Muscle of arm (tissue), 14 donors: ENCODE measurements around the gene PRPF4. TPM values are rescaled to one million over a fixed set of nuclear protein-coding genes. Genes with fewer than 3 reads are reported as not detected.
"Not testable (repeated sequence)": the region's sequence is repeated elsewhere in the genome, so short reads cannot be mapped to it uniquely, and the experiment has no call there.

Experiments
- DNase-seq: peaks from one replicate; pipeline ENCODE4 v3.0.0-alpha.2; 2013
- long read RNA-seq, 11 donors: transcript quantifications; one replicate each; lab custom pipeline, GENCODE V29; 2026
- polyA plus RNA-seq, 12 donors: library from polyadenylated mRNA; unstranded; fragments of 120-200 nt; gene quantifications; one replicate each; pipeline ENCODE4 v1.2.1, GENCODE V29; 2013; ENCODE audit not compliant: insufficient read length in 12 of 12

Gene PRPF4
- 10 to 100 TPM in 10 of 12 donors, 1 to 10 TPM in 1, not detected in 1; 10.0 to 23.5 (median 20.0) TPM for polyA plus RNA-seq
- long read RNA-seq, donor 1, partial matches to known transcripts: 12 of 15 reads
- long read RNA-seq, donor 1, other reads (novel, unspliced or antisense): 0 of 15 reads
- long read RNA-seq, donor 2, partial matches to known transcripts: 0 of 5 reads
- long read RNA-seq, donor 2, other reads (novel, unspliced or antisense): 0 of 5 reads
- long read RNA-seq, donor 3, partial matches to known transcripts: 0 of 1 reads
- long read RNA-seq, donor 3, other reads (novel, unspliced or antisense): 0 of 1 reads
- long read RNA-seq, donor 4, partial matches to known transcripts: 0 of 1 reads
- long read RNA-seq, donor 4, other reads (novel, unspliced or antisense): 0 of 1 reads
- long read RNA-seq, donor 5: 0 reads
- long read RNA-seq, donor 6, partial matches to known transcripts: 8 of 23 reads
- long read RNA-seq, donor 6, other reads (novel, unspliced or antisense): 12 of 23 reads
- long read RNA-seq, donor 7, partial matches to known transcripts: 0 of 3 reads
- long read RNA-seq, donor 7, other reads (novel, unspliced or antisense): 0 of 3 reads
- long read RNA-seq, donor 8, partial matches to known transcripts: 6 of 8 reads
- long read RNA-seq, donor 8, other reads (novel, unspliced or antisense): 0 of 8 reads
- long read RNA-seq, donor 9: 0 reads
- long read RNA-seq, donor 10, partial matches to known transcripts: 0 of 4 reads
- long read RNA-seq, donor 10, other reads (novel, unspliced or antisense): 0 of 4 reads
- long read RNA-seq, donor 11, partial matches to known transcripts: 0 of 3 reads
- long read RNA-seq, donor 11, other reads (novel, unspliced or antisense): 0 of 3 reads

GRCh38 chr9:113275157-113276131, at the start of gene PRPF4, which contains the start of gene CDC26:
PRPF4 (plus strand) TSS chr9:113275658; CDS start chr9:113275744, 86 bp downstream.
CDC26 (minus strand) TSS chr9:113275572; CDS start chr9:113272507, 3,065 bp downstream.
- DNase-seq: peak; percentile 98

GRCh38 chr9:113227436-113227835, 48.0 kb upstream of the PRPF4 start:
- no peak for DNase-seq

GRCh38 chr9:113228130-113228665, 47.3 kb upstream of the PRPF4 start:
- DNase-seq: no peak

- no peak for DNase-seq
Observed at GRCh38 chr9:113231701-113232100, 43.8 kb upstream of the PRPF4 start.

- DNase-seq: not testable (repeated sequence)
Observed at GRCh38 chr9:113235701-113236255, 39.7 kb upstream of the PRPF4 start.

- DNase-seq: no peak
Observed at GRCh38 chr9:113237026-113237425, 38.4 kb upstream of the PRPF4 start.

- no peak for DNase-seq
Observed at GRCh38 chr9:113238202-113238858, 37.1 kb upstream of the PRPF4 start.

GRCh38 chr9:113238859-113239232, 36.6 kb upstream of the PRPF4 start:
- DNase-seq: no peak

GRCh38 chr9:113241161-113241560, 34.3 kb upstream of the PRPF4 start:
- DNase-seq: no peak

- DNase-seq: no peak
Observed at GRCh38 chr9:113244556-113244955, 30.9 kb upstream of the PRPF4 start.

GRCh38 chr9:113245894-113246293, 29.6 kb upstream of the PRPF4 start:
- DNase-seq: no peak

- DNase-seq: no peak
Observed at GRCh38 chr9:113246928-113247327, 28.5 kb upstream of the PRPF4 start.

GRCh38 chr9:113247640-113248039, 27.8 kb upstream of the PRPF4 start:
- no peak for DNase-seq

- DNase-seq: not testable (repeated sequence)
Observed at GRCh38 chr9:113249661-113250060, 25.8 kb upstream of the PRPF4 start.

GRCh38 chr9:113250807-113251206, 24.7 kb upstream of the PRPF4 start:
- no peak for DNase-seq

GRCh38 chr9:113254991-113255390, 20.5 kb upstream of the PRPF4 start:
- DNase-seq: no peak

GRCh38 chr9:113255438-113255837, 20.0 kb upstream of the PRPF4 start:
- DNase-seq: no peak

- DNase-seq: no peak
Observed at GRCh38 chr9:113257863-113258262, 17.6 kb upstream of the PRPF4 start.

- no peak for DNase-seq
Observed at GRCh38 chr9:113258282-113258681, 17.2 kb upstream of the PRPF4 start.
